Karpas-422 (cell line): Measurements from ENCODE around the gene MCM3AP. TPM values are rescaled to one million over a fixed set of nuclear protein-coding genes. Genes with fewer than 3 reads are reported as not detected.
"Not testable (repeated sequence)": the region's sequence is repeated elsewhere in the genome, so short reads cannot be mapped to it uniquely, and the experiment has no call there.

Source experiments
- DNase-seq: peaks from one replicate; pipeline ENCODE4 v3.0.0-alpha.2; 2015
- H2AFZ ChIP-seq: fragments of 200-600 bp; sonication (generic); 2 replicates; pipeline ENCODE4 v1.6.1; 2014; ENCODE audit warnings: antibody characterized with exemption, low read length, mixed read lengths
- H3K27ac ChIP-seq: fragments of 200-600 bp; sonication (generic); 2 replicates; pipeline ENCODE4 v1.5.1; 2014; ENCODE audit warnings: mild to moderate bottlenecking, low read length, moderate library complexity
- H3K27me3 ChIP-seq: fragments of 200-600 bp; sonication (generic); 2 replicates; pipeline ENCODE4 v1.6.1; 2014; ENCODE audit warnings: low read length, mixed read lengths
- H3K36me3 ChIP-seq: fragments of 200-600 bp; sonication (generic); 2 replicates; pipeline ENCODE4 v1.6.1; 2014; ENCODE audit warnings: low read length, mixed read lengths; ENCODE audit not compliant: insufficient read depth
- H3K4me1 ChIP-seq: fragments of 200-600 bp; sonication (generic); 2 replicates; pipeline ENCODE4 v1.6.1; 2014; ENCODE audit warnings: mild to moderate bottlenecking, low read length, mixed read lengths
- H3K4me2 ChIP-seq: fragments of 200-600 bp; sonication (generic); 2 replicates; pipeline ENCODE4 v1.6.1; 2014; ENCODE audit warnings: low read length, low read depth, mild to moderate bottlenecking; ENCODE audit not compliant: poor library complexity, severe bottlenecking
- H3K4me3 ChIP-seq: fragments of 200-600 bp; sonication (generic); 2 replicates; pipeline ENCODE4 v1.5.1; 2014; ENCODE audit warnings: mild to moderate bottlenecking, antibody characterized with exemption, low read length, mixed read lengths
- H3K79me2 ChIP-seq: fragments of 200-600 bp; sonication (generic); 2 replicates; pipeline ENCODE4 v1.6.1; 2014; ENCODE audit warnings: mild to moderate bottlenecking, low read length, mixed read lengths
- H3K9ac ChIP-seq: fragments of 200-600 bp; sonication (generic); 2 replicates; pipeline ENCODE4 v1.6.0; 2014; ENCODE audit warnings: low read length
- H3K9me2 ChIP-seq: fragments of 200-600 bp; sonication (generic), shearing (Covaris generic); replicated peaks from 2 replicates; pipeline ENCODE4 v1.6.0; 2014; ENCODE audit warnings: mild to moderate bottlenecking, low read length, moderate library complexity; ENCODE audit not compliant: insufficient read depth
- H3K9me3 ChIP-seq: fragments of 300-700, 200-600 bp; sonication (generic); 2 replicates; pipeline ENCODE4 v1.6.1; 2014; ENCODE audit warnings: low read length, mixed read lengths
- H4K20me1 ChIP-seq: fragments of 200-600 bp; sonication (generic); 2 replicates; pipeline ENCODE4 v1.6.1; 2014; ENCODE audit warnings: mild to moderate bottlenecking, antibody characterized with exemption, low read length, low read depth; ENCODE audit not compliant: insufficient read depth
- total RNA-seq: library from RNA; depleted of rRNA; stranded (reverse); fragments of >200 nt; shearing (Covaris generic); gene quantifications from 2 replicates; pipeline ENCODE4 v1.2.3, GENCODE V29; 2014; ENCODE audit warnings: low replicate concordance

MCM3AP gene
- total RNA-seq, 1 experiment from 2014 or later, result 60.5 TPM

DNA sequence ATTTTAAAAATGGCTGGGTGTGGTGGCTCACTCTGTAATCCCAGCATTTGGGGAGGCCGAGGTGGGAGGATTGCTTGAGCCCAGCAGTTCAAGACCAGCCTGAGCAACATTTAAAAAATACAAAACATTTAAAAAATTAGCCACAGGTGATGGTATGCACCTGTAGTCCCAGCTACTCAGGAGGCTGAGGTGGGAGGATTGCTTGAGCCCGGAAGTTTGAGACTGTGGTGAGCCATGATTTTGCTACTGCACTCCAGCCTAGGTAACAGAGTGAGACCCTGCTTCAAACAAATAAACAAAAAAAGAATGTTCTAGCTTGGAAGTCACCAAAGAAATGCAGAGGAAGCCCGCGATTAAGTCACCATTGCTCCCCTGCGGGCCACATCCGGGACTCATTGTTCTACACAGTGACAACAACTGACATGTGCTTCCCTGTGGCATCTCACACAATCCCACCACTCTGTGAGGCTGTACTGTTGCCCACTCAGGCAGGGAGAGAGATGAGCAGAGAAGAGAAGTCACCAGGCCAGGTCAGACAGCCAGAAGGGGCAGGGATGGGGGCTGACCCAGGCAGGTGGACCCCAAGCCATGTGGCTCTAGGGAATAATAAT is 82.7 kb downstream of the MCM3AP start:
- Histone ChIP-seq H3K9me2 (no peaks in the 10 kb centered on the region), H3K79me2 (peaks cover 6% of the 10 kb centered on the region), H3K36me3 (peaks cover 35% of the 10 kb centered on the region), H3K27ac (no peak overlapping the region), H3K4me1 (no peaks in the 10 kb centered on the region), H3K9me3 (no peaks in the 10 kb centered on the region), H3K9ac (no peak overlapping the region), H4K20me1 (no peaks in the 10 kb centered on the region), H3K4me3 (no peak overlapping the region), H3K27me3 (no peaks in the 10 kb centered on the region), H3K4me2 (no peak overlapping the region), H2AFZ (no peak overlapping the region)
- DNase-seq, result no peak

DNA sequence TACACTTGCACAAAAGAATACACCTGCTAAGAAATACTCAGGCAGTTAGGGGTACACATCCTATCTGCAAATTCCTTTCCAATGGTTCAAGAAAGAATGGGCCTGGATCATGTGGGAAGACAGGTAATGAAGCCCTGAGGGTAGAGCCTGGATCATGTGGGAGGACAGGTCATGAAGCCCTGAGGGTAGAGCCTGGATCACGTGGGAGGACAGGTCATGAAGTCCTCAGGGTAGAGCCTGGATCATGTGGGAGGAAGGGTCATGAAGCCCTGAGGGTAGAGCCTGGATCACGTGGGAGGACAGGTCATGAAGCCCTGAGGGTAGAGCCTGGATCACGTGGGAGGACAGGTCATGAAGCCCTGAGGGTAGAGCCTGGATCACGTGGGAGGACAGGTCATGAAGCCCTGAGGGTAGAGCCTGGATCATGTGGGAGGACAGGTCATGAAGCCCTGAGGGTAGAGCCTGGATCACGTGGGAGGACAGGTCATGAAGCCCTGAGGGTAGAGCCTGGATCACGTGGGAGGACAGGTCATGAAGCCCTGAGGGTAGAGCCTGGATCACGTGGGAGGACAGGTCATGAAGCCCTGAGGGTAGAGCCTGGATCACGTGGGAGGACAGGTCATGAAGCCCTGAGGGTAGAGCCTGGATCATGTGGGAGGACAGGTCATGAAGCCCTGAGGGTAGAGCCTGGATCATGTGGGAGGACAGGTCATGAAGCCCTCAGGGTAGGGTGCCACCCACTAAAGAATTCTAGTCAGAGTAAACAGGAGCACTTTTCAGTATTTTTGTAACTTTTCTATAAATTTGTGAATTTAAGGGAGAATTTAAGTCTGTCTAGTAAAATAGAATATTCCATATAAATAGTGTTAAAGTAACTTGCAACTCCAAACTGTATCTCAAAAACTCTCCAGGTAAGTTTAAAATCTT is 84.3 kb downstream of the MCM3AP start:
- H3K27me3 ChIP-seq, H3K27ac ChIP-seq, DNase-seq, H3K4me3 ChIP-seq, H3K9ac ChIP-seq, H3K79me2 ChIP-seq, H3K9me3 ChIP-seq, H3K4me2 ChIP-seq, H4K20me1 ChIP-seq, H3K9me2 ChIP-seq, H2AFZ ChIP-seq, H3K4me1 ChIP-seq: not testable (repeated sequence)
- peaks cover 42% of the 10 kb centered on the region for H3K36me3 ChIP-seq

DNA sequence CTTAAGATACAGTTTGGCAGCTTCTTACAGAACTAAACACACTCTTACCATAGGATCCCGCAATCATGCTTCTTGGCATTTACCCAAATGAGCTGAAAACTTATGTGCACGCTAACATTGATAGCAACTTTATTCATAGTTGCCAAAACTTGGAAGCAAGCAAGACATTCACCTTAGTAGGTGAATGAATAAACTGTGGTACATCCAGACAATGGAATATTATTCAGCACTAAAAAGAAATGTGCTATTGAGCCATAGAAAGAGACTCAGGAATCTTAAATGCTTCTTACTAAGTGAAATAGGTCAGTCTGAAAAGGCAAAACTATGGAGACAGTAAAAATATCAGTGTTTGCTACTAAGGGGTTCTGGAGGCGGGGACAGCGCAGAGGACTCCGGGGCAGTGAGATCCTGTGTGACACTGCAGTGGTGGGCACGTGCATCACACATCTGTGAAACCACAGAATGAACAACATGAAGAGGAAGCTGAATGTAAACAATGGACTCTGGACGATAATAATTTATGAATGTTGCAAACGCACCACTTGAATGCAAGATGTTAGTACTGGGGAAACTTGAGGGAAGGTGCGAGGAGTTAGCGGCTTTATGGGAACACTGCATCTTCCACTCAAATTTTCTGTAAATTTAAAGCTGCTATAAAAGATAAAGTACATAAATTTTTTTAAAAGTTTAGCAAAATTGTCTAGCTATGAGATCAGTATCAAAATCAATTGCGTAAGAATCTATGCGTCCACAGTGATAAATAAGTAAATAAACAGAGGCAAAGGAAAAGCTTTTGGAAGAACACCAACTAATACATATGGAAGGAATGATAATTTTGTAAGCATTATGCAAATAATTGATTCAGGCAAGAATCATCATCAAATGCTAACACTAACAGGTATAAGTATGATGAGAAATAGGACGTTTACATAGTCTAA is 85.7 kb downstream of the MCM3AP start:
- Histone ChIP-seq H4K20me1 (no peaks in the 10 kb centered on the region), H3K36me3 (peaks cover 47% of the 10 kb centered on the region), H3K27me3 (no peaks in the 10 kb centered on the region), H3K27ac (no peak overlapping the region), H3K4me3 (no peak overlapping the region), H3K79me2 (peaks cover 6% of the 10 kb centered on the region), H2AFZ (no peak overlapping the region), H3K4me2 (no peak overlapping the region), H3K9ac (no peak overlapping the region), H3K9me3 (no peaks in the 10 kb centered on the region), H3K4me1 (no peaks in the 10 kb centered on the region), H3K9me2 (no peaks in the 10 kb centered on the region)
- no peak for DNase-seq

DNA sequence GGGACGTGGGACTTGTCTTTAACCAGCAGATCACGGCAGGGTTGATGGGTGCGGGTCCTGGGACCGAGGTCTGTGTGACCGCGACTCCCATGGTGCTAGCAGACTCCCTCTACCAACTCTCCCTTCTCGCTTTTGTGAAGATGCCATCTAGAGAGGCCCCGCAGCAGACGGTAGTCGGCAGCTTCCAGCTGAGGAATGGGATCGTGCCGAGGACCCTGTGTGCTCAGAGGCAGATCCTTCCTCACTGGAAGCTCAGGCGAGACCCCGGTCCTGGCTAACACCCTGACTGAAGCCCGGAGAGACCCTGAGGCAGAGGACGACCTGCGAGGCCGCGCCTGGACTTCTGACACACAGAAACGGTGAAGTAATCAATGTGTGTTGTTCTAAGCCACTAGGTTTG is 88.7 kb downstream of the MCM3AP start:
- Histone ChIP-seq H3K36me3 (peaks cover 44% of the 10 kb centered on the region), H3K4me1 (no peaks in the 10 kb centered on the region)
- no peak for DNase-seq

DNA sequence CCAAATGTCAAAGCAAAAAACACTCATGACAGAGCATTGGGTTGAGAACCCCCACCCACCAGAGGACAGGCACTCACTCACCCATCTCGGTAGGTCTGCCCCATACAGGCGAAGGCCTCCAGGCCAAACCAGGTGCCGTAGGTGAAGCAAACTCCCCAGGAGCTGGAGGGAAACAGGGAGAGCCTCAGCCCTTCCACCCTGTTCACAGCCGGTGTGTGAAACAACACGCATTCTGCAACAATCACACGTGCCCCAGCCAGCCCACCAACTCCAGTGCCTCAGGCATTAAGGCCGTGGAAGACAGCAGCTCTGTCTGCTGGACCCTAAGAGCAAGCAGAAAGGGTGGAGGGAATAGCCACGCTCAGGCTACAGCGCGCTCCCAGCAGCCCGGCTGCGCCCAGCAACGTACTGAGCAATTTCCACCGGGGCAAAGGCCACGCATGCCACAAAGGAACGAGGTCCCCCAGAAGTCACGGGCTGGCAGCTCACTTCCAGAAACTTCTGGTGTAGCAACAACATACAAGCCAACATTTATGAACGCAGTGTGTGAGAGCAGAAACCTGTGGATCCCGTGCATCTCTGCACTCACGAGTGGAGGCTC is 89.7 kb downstream of the MCM3AP start:
- Histone ChIP-seq H3K36me3 (peaks cover 43% of the 10 kb centered on the region), H3K79me2 (peaks cover 6% of the 10 kb centered on the region), H3K9me3 (no peaks in the 10 kb centered on the region), H4K20me1 (no peaks in the 10 kb centered on the region), H3K4me2 (no peak overlapping the region), H3K4me1 (no peaks in the 10 kb centered on the region), H3K9me2 (no peaks in the 10 kb centered on the region), H3K9ac (no peak overlapping the region), H3K4me3 (no peak overlapping the region), H3K27ac (no peak overlapping the region), H2AFZ (no peak overlapping the region), H3K27me3 (no peaks in the 10 kb centered on the region)
- DNase-seq, result no peak

More for the DNA sequence above, 88.7 kb downstream of the MCM3AP start:
- Histone ChIP-seq H3K9me2 (no peaks in the 10 kb centered on the region), H3K27ac (no peak overlapping the region), H3K79me2 (peaks cover 6% of the 10 kb centered on the region), H3K9me3 (no peaks in the 10 kb centered on the region), H3K4me2 (no peak overlapping the region), H3K9ac (no peak overlapping the region), H3K27me3 (no peaks in the 10 kb centered on the region), H4K20me1 (no peaks in the 10 kb centered on the region), H3K4me3 (no peak overlapping the region), H2AFZ (no peak overlapping the region)

DNA sequence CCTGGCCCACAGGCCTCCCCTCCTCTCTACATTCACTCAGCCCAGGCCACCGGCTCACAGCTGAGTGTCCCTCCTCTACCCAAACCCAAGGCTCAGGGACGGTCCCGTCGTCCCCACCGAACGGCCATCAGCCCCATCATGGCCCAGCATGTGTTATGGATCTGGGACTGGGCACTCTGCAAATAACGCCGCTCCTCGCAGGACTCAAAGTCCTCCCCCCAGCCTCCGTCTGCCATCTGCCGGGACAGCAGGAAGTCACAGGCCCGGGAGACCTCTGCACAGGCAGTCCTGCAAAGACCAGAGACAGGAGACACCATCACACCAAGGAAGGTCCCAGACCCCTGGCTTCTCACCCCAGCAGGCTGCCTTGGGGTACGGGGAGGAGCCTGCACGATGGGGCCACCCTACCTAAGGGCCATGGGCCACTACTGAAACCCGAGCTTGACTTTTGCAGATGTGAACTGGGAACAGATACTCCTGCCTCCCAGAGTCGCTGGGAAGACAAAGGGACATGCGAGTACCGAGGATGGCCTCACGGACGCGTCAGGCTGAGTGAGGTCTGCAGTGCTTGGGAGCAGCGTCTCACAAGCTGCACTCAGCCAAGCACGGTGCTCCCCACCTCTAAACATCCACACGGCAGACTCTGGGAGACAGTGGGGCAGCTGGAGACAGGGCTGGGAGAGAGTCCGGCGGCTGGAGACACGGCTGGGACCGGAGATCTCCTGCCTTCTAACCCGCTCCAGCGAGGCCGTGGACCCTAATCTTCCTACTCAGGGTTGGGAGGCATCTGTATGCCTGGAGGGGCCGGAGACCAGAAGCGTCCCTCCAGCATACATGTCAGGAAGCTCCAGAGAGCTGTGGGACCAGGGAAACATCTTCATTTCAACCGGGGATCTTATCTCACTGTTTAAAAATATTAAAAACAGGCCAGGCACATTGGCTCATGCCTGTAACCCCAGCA is 90.8 kb downstream of the MCM3AP start:
- Histone ChIP-seq H2AFZ (no peak overlapping the region), H3K9ac (no peak overlapping the region), H3K36me3 (peaks cover 32% of the 10 kb centered on the region), H3K4me2 (no peak overlapping the region), H4K20me1 (no peaks in the 10 kb centered on the region), H3K79me2 (peaks cover 6% of the 10 kb centered on the region), H3K27ac (no peak overlapping the region), H3K4me3 (no peak overlapping the region), H3K27me3 (no peaks in the 10 kb centered on the region), H3K9me2 (no peaks in the 10 kb centered on the region), H3K4me1 (no peaks in the 10 kb centered on the region), H3K9me3 (no peaks in the 10 kb centered on the region)
- DNase-seq, result no peak

DNA sequence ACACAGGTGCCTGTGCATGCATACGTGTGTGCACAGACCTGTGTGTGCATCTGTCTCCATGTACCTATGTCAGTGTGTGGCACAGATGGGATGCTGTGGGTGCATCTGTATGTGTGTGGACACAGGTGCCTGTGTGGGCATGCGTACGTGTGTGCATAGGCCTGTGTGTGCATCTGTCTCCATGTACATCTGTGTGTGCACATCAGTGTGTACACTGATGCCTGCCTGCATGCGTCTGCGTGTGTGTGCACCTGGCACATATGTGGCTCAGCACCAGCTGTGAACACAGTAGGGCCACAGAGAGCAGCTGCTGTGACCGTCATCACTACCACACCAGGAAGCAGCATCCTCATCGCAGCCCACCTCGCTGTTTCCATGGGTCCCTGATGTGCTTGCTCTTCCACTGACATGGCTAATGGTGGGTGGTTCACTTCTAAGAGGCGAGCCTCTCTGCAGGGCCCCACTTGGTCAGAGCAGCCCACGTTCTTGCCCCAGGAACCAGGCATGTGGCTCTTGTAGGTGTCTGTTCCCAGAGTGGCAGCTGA is 91.5 kb downstream of the MCM3AP start:
- H4K20me1 ChIP-seq, result no peaks in the 10 kb centered on the region
- no peak for DNase-seq
- H3K9me3 ChIP-seq, result no peaks in the 10 kb centered on the region
- H3K27ac ChIP-seq, result no peak overlapping the region
- H2AFZ ChIP-seq, result no peak overlapping the region
- no peak overlapping the region for H3K9ac ChIP-seq
- H3K4me1 ChIP-seq, result no peaks in the 10 kb centered on the region
- no peaks in the 10 kb centered on the region for H3K27me3 ChIP-seq
- H3K4me3 ChIP-seq, result no peak overlapping the region
- no peak overlapping the region for H3K4me2 ChIP-seq
- H3K79me2 ChIP-seq, result peaks cover 6% of the 10 kb centered on the region
- no peaks in the 10 kb centered on the region for H3K9me2 ChIP-seq
- peaks cover 26% of the 10 kb centered on the region; the same call in 1 of the 2 replicates for H3K36me3 ChIP-seq
